HepG2 (cell line): ENCODE results near the gene ZNF792. TPM values are rescaled to one million over a fixed set of nuclear protein-coding genes. Genes with fewer than 3 reads are reported as not detected.

ENCODE experiments used
- ATAC-seq: fragments of 200-7000 bp; cut with Tn5 transposase; 3 replicates; pipeline ENCODE4 v1.9.1; 2020; ENCODE audit warnings: mild to moderate bottlenecking, moderate library complexity
- BruUV-seq: library from RNA; stranded (reverse); fragments of 400-500 nt; replicated peaks from 2 replicates; lab custom pipeline; 2021; lab: Mats Ljungman, UMichigan
- CTCF ChIA-PET: fragments of 300-600 bp; formaldehyde crosslinking; extraction: SDS; loops from one replicate; lab custom pipeline; 2021; ENCODE audit warnings: low total read pairs, inconsistent platforms, low intra/inter-chr PET ratio; lab: Yijun Ruan, JAX
- POLR2A ChIA-PET: fragments of 350-600 bp; sonication (Branson Sonifier 250); formaldehyde crosslinking; loops from one replicate; lab custom pipeline; 2020; ENCODE audit warnings: antibody characterized with exemption, inconsistent platforms; lab: Yijun Ruan, JAX
- DNase-seq: peaks from one replicate; pipeline ENCODE4 v3.0.0-alpha.2; 2015; ENCODE audit warnings: low spot score
- FAIRE-seq: peaks from 3 replicates; lab custom pipeline; 2011; peaks lifted over from hg19 to GRCh38; lab: Jason Lieb, UNC
- H2AFZ ChIP-seq: one replicate; pipeline ENCODE4 v1.6.1; 2011; ENCODE audit warnings: low read length, inconsistent platforms
- H3K27ac ChIP-seq: fragments of 300-600 bp; 3 replicates; pipeline ENCODE4 v1.8.0; 2011; ENCODE audit warnings: mixed run types, mild to moderate bottlenecking, mixed read lengths, low read length, inconsistent platforms; ENCODE audit not compliant: insufficient read depth; ENCODE audit errors: extremely low read length
- H3K27me3 ChIP-seq, 2 experiments: fragments of 200-600 bp in 1 of 2; 2 replicates in 1 of 2; 3 replicates in 1 of 2; pipeline versions ENCODE4 v1.6.0 to v1.8.0; 2011; ENCODE audit warnings: low read length in 2 of 2, mild to moderate bottlenecking in 2 of 2, moderate library complexity in 2 of 2, inconsistent platforms in 1 of 2; ENCODE audit not compliant: insufficient read depth in 2 of 2, control insufficient read depth in 1 of 2
- H3K36me3 ChIP-seq, 2 experiments: fragments of 200-600 bp in 1 of 2; replicated peaks in 1 of 2; 2 replicates in 1 of 2; 3 replicates in 1 of 2; pipeline versions ENCODE4 v1.5.1 to v1.8.0; 2011; ENCODE audit warnings: low read length in 2 of 2, inconsistent platforms in 1 of 2; ENCODE audit not compliant: insufficient read depth in 2 of 2, control insufficient read depth in 1 of 2
- H3K4me1 ChIP-seq: 2 replicates; pipeline ENCODE4 v1.5.1; 2012; ENCODE audit warnings: low read length, inconsistent platforms; ENCODE audit not compliant: insufficient read depth
- H3K4me2 ChIP-seq: 2 replicates; pipeline ENCODE4 v1.6.0; 2011; ENCODE audit warnings: low read depth, low read length, inconsistent platforms
- H3K4me3 ChIP-seq, 3 experiments: fragments of 200-600 bp in 1 of 3; sonication (generic), shearing (Covaris generic) in 1 of 3; replicated peaks in 1 of 3; 2 replicates each; pipeline ENCODE4 v1.5.1; 2011 to 2016; ENCODE audit warnings: low read length in 3 of 3, inconsistent platforms in 2 of 3, low read depth in 2 of 3, mild to moderate bottlenecking in 2 of 3, control low read depth in 1 of 3, mixed read lengths in 1 of 3; ENCODE audit not compliant: insufficient read depth in 1 of 3
- H3K79me2 ChIP-seq: one replicate; pipeline ENCODE4 v1.6.1; 2011; ENCODE audit warnings: low read length, inconsistent platforms; ENCODE audit not compliant: insufficient read depth
- H3K9ac ChIP-seq: 2 replicates; pipeline ENCODE4 v1.6.0; 2011; ENCODE audit warnings: mild to moderate bottlenecking, low read depth, low read length, inconsistent platforms; ENCODE audit not compliant: insufficient read depth
- H3K9me3 ChIP-seq: 2 replicates; pipeline ENCODE4 v1.5.1; 2012; ENCODE audit warnings: mild to moderate bottlenecking, low read length
- H4K20me1 ChIP-seq: 2 replicates; pipeline ENCODE4 v1.6.0; 2011; ENCODE audit warnings: inconsistent platforms, mild to moderate bottlenecking, low read length, moderate library complexity; ENCODE audit not compliant: insufficient read depth
- CERS6 ChIP-seq: sonication (generic); formaldehyde crosslinking; IDR thresholded peaks from 2 replicates; pipeline ENCODE4 v1.5.0; 2020; ENCODE audit warnings: missing genetic modification reagents
- ERF ChIP-seq: IDR thresholded peaks from 2 replicates; pipeline ENCODE4 v1.6.1; 2018; ENCODE audit warnings: missing biosample characterization, missing genetic modification reagents
- ISX ChIP-seq: sonication (generic); formaldehyde crosslinking; conservative IDR thresholded peaks from 2 replicates; pipeline ENCODE4 v1.5.0; 2020; ENCODE audit warnings: missing genetic modification reagents
- MYPOP ChIP-seq: sonication (generic); formaldehyde crosslinking; IDR thresholded peaks from 2 replicates; pipeline ENCODE4 v1.8.1; 2023; ENCODE audit warnings: mild to moderate bottlenecking, moderate library complexity, missing genetic modification reagents
- PAX8 ChIP-seq: sonication (generic); formaldehyde crosslinking; IDR thresholded peaks from 2 replicates; pipeline ENCODE4 v1.8.0; 2022; ENCODE audit warnings: mild to moderate bottlenecking, missing genetic modification reagents, borderline replicate concordance
- PRPF4 ChIP-seq: fragments of 200-400 bp; formaldehyde crosslinking; IDR thresholded peaks from 2 replicates; pipeline ENCODE4 v1.6.1; 2016; ENCODE audit warnings: low read length, low read depth; ENCODE audit not compliant: poor library complexity, severe bottlenecking
- RCOR2 ChIP-seq: IDR thresholded peaks from 2 replicates; pipeline ENCODE4 v1.6.1; 2016; ENCODE audit warnings: missing biosample characterization, missing genetic modification reagents
- SATB2 ChIP-seq: sonication (generic); formaldehyde crosslinking; IDR thresholded peaks from 2 replicates; pipeline ENCODE4 v1.5.0; 2020; ENCODE audit warnings: missing genetic modification reagents
- SMAD1 ChIP-seq: sonication (generic); formaldehyde crosslinking; IDR thresholded peaks from 2 replicates; pipeline ENCODE4 v1.4.0; 2020; ENCODE audit warnings: missing genetic modification reagents, low read depth, mild to moderate bottlenecking, borderline replicate concordance
- SOX6 ChIP-seq, 2 experiments: fragments of 450-650 bp in 1 of 2; sonication (generic) in 1 of 2; formaldehyde crosslinking in 1 of 2; IDR thresholded peaks; 2 replicates each; pipeline versions ENCODE4 v1.4.0 to v1.6.1; 2017 to 2020; ENCODE audit warnings: antibody characterized with exemption in 1 of 2, mild to moderate bottlenecking in 1 of 2, missing genetic modification reagents in 1 of 2
- SPEN ChIP-seq: sonication (generic); formaldehyde crosslinking; IDR thresholded peaks from 2 replicates; pipeline ENCODE4 v1.5.1; 2020; ENCODE audit warnings: low read depth, mild to moderate bottlenecking, missing genetic modification reagents
- TOPORS ChIP-seq: sonication (generic); formaldehyde crosslinking; IDR thresholded peaks from 2 replicates; pipeline ENCODE4 v1.8.0; 2023; ENCODE audit warnings: mild to moderate bottlenecking, missing genetic modification reagents
- ZEB1 ChIP-seq: IDR thresholded peaks from 2 replicates; pipeline ENCODE4 v1.6.1; 2012; ENCODE audit warnings: mild to moderate bottlenecking, low read depth, inconsistent platforms; ENCODE audit not compliant: insufficient replicate concordance
- ZKSCAN5 ChIP-seq: sonication (generic); formaldehyde crosslinking; IDR thresholded peaks from 2 replicates; pipeline ENCODE4 v1.5.1; 2020; ENCODE audit warnings: mild to moderate bottlenecking, missing genetic modification reagents
- ZNF280B ChIP-seq: sonication (generic); formaldehyde crosslinking; IDR thresholded peaks from 2 replicates; pipeline ENCODE4 v1.5.0; 2020; ENCODE audit warnings: missing genetic modification reagents, mild to moderate bottlenecking, borderline replicate concordance
- WGBS: methylation state at CpG from one replicate; pipeline ENCODE4 v1.1.6; 2017; ENCODE audit warnings: low lambda C conversion rate; 5-methylcytosine and 5-hydroxymethylcytosine counted together
- in situ Hi-C: cut with HindIII; loops from 2 replicates; pipeline ENCODE4 v1.10.0; 2017; ENCODE audit warnings: low pct_unique_long_range_greater_than_20kb; ENCODE audit not compliant: extremely low pct_ligation_motif_present
- intact Hi-C: fragments of 100-400 bp; cut with micrococcal nuclease; formaldehyde crosslinking; loops from one replicate; pipeline ENCODE4 v1.10.0; 2022; ENCODE audit not compliant: unreplicated experiment
- polyA plus RNA-seq, 8 experiments: library from polyadenylated mRNA; depleted of rRNA in 3 of 8; stranded (reverse) in 7 of 8; unstranded in 1 of 8; fragments of >200 nt; fragmentation: Illumina TruSeq in 4 of 8; extraction: Trizol in 4 of 8; gene quantifications; 2 replicates each; pipeline versions ENCODE4 v1.2.1 to v1.2.3, GENCODE V29; 2011 to 2016; ENCODE audit warnings: low read depth in 4 of 8, missing spikeins in 1 of 8, mixed read lengths in 1 of 8; ENCODE audit not compliant: insufficient read depth in 1 of 8
- total RNA-seq, 5 experiments: library from RNA; depleted of rRNA; stranded (reverse); fragments of >200 nt; fragmentation: Illumina TruSeq; extraction: Trizol; gene quantifications; 2 replicates each; pipeline ENCODE4 v1.2.3, GENCODE V29; 2016; ENCODE audit warnings: low read depth in 1 of 5
- TF ChIP-seq, protein P1 (sequence below): sonication (generic); formaldehyde crosslinking; IDR thresholded peaks from 2 replicates; pipeline ENCODE4 v1.4.0; 2020; ENCODE audit warnings: low read depth, mild to moderate bottlenecking, missing genetic modification reagents
- TF ChIP-seq, protein P2 (sequence below): sonication (generic); formaldehyde crosslinking; IDR thresholded peaks from 2 replicates; pipeline ENCODE4 v1.4.0; 2020; ENCODE audit warnings: missing genetic modification reagents

Gene ZNF792
- total and polyA plus RNA-seq, 2 of the 13 experiments (the other 11 are each of a cell fraction or from before 2014, with no cell fraction given) = 5.5 to 11.5 TPM

DNA sequence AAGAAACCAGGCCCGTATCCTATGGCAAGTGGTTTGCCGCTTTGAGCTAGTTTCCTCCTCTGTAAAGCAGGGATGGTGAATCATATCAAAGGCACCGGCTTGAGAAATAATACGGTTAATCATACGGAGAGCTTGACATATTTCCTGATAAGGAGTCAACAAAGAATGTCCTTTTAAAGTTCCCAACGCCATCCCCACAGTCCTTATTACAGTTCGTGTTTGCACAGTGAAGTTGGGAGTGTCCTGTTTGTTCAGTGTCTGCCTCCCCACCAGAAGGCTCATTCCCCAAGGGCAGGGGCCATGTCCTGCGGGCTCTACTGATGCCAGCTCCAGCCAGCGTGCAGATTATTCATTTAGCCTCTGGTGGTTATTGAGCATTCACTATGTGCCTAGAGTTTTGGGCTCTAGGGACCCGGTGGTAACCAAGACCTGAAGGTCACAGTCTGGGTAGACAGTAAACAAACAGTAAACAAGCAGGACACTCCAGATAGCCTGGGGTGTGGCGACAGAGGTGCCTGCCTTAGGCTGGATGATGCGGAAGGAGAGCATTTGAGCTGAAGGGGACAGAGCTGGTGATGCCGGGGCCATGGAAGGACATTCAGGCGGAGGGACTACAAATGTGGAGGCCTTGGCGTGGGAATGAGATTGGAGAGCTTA lies 42.4 kb upstream of the ZNF792 start:
- Histone ChIP-seq H2AFZ (no peak overlapping the region), H3K27me3 (no peaks in the 10 kb centered on the region), H3K9ac (no peak overlapping the region), H3K4me2 (peak overlapping the region; percentile 50), H3K36me3 (peaks cover 18 to 26% of the 10 kb centered on the region in 2 experiments), H3K9me3 (no peaks in the 10 kb centered on the region), H3K4me1 (peaks cover 60% of the 10 kb centered on the region), H4K20me1 (peaks cover 53% of the 10 kb centered on the region), H3K27ac (peak overlapping the region; percentile 63), H3K79me2 (peaks cover 42% of the 10 kb centered on the region), H3K4me3 (peak overlapping the region in 1 of 3 experiments; percentile 10; a peak in 1 of 6 replicates)
- in situ Hi-C loops = no loop called here
- 19% methylated on average over 15 of the region's 15 CpGs for WGBS
- intact Hi-C loops = loop anchor here (1.0 kb wide), 1 partner anchor 11 kb away; no protein-coding TSS in a partner anchor
- DNase-seq (peak; percentile 99), ATAC-seq (peak; percentile 89), FAIRE-seq (peak; percentile 99)
- ChIA-PET CTCF (no interaction called here), POLR2A (interaction anchor here (0.9 to 4.3 kb wide), 11 partner anchors 10 to 742 kb away, joined by 3 to 75 read pairs (median 4); partner anchors contain the start of genes HPN, LIN37 and ZNF30)
- BruUV-seq = no TSS peak
- TF ChIP-seq MYPOP (no peak), CERS6 (no peak), PAX8 (CRISPR knock-in tag) (no peak), ZKSCAN5 (no peak), SATB2 (CRISPR knock-in tag) (no peak), ERF (CRISPR knock-in tag) (peak; percentile 42; the same call in 1 of the 2 replicates), SMAD1 (CRISPR knock-in tag) (no peak), TOPORS (CRISPR knock-in tag) (no peak), SOX6 (IDR thresholded peaks at IDR 0.05) (no peak), SOX6 (CRISPR knock-in tag; IDR thresholded peaks at IDR 0.05) (peak; percentile 94), RCOR2 (CRISPR knock-in tag) (peak; percentile 87), ZNF280B (CRISPR knock-in tag) (no peak), PRPF4 (no peak), ISX (CRISPR knock-in tag) (no peak), ZEB1 (peak; percentile 42), SPEN (CRISPR knock-in tag) (peak; percentile 59; the same call in 1 of the 2 replicates)
- TF ChIP-seq, protein P1, sequence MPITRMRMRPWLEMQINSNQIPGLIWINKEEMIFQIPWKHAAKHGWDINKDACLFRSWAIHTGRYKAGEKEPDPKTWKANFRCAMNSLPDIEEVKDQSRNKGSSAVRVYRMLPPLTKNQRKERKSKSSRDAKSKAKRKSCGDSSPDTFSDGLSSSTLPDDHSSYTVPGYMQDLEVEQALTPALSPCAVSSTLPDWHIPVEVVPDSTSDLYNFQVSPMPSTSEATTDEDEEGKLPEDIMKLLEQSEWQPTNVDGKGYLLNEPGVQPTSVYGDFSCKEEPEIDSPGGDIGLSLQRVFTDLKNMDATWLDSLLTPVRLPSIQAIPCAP (CRISPR knock-in tag) = no peak
- TF ChIP-seq, protein P2, sequence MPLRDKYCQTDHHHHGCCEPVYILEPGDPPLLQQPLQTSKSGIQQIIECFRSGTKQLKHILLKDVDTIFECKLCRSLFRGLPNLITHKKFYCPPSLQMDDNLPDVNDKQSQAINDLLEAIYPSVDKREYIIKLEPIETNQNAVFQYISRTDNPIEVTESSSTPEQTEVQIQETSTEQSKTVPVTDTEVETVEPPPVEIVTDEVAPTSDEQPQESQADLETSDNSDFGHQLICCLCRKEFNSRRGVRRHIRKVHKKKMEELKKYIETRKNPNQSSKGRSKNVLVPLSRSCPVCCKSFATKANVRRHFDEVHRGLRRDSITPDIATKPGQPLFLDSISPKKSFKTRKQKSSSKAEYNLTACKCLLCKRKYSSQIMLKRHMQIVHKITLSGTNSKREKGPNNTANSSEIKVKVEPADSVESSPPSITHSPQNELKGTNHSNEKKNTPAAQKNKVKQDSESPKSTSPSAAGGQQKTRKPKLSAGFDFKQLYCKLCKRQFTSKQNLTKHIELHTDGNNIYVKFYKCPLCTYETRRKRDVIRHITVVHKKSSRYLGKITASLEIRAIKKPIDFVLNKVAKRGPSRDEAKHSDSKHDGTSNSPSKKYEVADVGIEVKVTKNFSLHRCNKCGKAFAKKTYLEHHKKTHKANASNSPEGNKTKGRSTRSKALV (CRISPR knock-in tag) = peak; percentile 34; the same call in 1 of the 2 replicates
